RPMI8226 (cell line): ENCODE data around the gene RITA1.

ENCODE experiments used
- DNase-seq: peaks from one replicate; pipeline ENCODE4 v3.0.0-alpha.2; 2015

RITA1 gene

DNA sequence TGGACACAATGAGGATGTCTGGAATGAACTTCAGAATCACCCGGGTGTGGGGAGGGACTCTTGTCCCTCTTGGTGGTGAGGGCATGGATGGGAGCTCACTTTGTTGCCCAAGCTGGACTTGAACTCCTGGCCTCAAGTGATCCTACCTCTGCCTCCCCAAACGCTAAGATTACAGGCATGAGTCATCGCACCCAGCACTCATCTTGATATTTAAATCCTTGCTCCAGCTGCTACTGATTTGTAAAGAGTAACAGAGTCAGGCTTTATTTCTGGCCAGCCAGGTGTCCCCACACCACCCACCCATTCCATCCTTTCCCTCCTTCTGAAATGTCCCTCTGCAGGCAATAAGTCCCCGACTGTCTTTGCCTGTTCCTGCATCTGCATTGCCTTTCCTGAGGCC is 5.2 kb upstream of the RITA1 start:
- DNase-seq = no peak

DNA sequence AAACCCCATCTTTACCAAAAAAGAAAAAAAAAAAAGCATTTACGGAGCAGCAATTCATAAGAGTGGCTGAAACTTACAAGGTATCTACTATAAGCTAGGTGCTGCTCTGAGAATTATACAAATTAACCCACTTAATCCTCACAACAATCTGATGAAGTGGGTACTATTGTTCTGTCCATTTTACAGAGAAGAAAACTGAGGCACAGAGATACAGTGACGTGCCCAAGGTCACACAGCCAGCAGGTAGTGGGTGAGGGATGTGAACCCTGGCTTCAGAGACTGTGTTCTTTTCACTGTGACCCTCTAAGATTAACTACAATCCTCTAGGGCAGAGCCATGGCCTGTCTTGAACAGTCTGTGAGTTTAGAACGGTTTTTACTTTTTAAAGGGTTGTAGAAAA is 3.5 kb upstream of the RITA1 start:
- DNase-seq = no peak

DNA sequence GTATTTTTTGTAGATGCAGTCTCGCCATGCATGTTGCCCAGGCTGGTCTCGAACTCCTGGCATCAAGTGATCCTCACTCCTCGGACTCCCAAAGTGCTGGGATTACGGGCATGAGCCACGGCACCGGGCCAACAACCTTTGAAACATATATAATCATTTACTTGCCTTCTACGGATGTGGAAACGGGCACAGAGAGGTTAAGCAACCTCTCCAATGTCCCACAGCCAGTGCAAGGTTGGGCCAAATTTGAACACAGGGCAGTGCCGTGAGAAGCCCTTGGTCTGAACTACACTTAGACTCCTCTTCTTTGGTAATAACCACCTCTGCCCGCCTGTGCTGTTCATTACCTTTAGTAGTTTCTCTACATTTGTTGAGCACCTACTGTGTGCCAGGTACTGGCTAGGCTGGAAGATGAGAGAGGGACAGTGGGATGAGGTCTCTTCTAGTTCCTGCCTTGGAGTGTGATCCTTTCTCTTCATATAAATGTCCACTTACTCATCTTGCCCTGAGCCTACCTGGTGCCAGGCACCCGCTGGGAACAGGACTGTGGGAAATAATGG is 2.4 kb upstream of the RITA1 start:
- no peak for DNase-seq

- no peak for DNase-seq
Observed at GRCh38 chr12:113184098-113184899, 1.2 kb upstream of the RITA1 start.

GRCh38 chr12:113184900-113185179 is 681 bp upstream of the RITA1 start:
- peak; percentile 93 for DNase-seq

- peak; percentile 43 for DNase-seq
Observed at GRCh38 chr12:113186033-113186365, 478 bp downstream of the RITA1 start.

DNA sequence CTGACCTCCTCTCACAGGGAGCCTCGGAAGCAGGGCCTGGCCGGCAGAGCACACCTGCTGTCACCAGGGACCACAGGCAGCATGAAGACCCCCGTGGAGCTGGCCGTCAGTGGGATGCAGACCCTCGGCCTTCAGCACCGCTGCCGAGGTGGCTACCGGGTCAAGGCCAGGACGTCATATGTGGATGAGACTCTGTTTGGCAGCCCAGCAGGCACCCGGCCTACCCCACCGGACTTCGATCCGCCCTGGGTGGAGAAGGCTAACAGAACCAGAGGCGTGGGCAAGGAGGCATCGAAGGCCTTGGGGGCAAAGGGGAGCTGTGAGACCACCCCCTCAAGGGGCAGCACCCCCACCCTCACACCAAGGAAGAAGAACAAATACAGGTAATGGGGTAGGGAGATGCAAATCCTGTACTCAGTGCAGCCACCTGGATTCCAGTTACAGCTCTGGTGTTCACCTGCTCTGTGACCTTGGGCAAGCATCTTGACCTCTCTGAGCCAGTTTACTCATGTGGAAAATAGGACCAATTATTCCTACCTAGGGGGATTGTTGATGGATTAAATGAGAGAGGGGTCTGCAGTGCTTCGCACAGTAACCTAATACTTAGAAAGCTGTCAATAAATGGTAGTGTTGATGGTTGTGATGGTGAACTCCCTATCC is 1.3 kb downstream of the RITA1 start:
- DNase-seq = no peak

GRCh38 chr12:113189361-113189760 is 3.8 kb downstream of the RITA1 start:
- DNase-seq = no peak

DNA sequence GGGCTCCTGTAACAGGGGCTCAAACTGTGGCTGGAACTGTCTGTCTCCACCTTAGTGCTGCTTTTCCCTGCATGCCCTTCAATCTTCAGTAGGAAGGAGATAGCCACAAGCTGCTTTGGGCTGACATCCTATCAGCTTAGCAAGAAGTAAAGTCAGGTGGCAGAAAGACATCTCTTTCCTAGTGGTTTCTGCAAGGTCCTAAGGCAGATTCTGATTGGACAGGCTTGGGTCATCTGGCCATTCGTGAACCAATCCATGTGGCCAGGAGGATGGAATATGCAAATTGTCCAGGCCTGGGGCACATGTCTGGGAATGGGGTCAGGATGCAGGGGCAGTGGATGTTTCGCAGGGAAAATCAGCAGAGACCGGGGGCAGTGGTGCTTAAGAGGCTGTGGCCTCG is 5.2 kb downstream of the RITA1 start:
- DNase-seq = no peak

DNA sequence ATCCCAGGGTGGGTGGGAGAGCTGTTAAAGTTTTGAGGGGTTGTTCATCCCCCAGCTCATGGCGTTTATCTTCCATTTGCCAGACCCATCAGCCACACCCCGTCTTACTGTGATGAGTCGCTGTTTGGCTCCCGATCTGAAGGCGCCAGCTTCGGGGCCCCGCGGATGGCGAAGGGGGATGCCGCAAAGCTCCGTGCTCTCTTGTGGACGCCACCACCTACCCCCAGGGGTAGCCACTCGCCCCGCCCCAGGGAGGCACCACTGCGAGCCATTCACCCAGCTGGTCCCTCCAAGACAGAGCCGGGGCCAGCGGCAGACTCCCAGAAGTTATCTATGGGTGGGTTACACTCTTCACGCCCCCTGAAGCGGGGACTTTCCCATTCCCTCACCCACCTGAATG is 5.7 kb downstream of the RITA1 start:
- no peak for DNase-seq

GRCh38 chr12:113194971-113195391 is 9.5 kb downstream of the RITA1 start:
- DNase-seq = no peak

DNA sequence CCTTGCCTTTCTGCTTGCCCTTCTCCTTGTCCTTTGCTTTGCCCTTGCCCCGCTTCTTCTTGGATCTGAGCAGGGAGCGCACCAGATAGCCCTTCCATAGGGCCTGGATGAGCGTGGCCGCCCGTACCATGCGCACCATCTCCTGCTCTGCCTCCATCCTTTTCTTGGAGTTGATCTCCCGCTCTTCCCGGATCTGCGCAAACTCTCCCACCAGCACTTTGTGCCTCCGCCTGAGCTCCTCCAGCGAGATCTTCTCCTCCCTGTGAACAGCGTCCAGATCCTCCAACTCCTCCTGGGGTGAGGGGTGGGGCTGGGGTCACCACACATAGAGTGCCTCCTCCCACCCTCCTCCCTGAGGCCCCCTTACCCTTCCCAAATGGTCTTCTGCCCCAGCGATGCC is 10.1 kb downstream of the RITA1 start:
- no peak for DNase-seq

- no peak for DNase-seq
Observed at GRCh38 chr12:113196582-113196981, 11.1 kb downstream of the RITA1 start.

- peak; percentile 83 for DNase-seq
Observed at GRCh38 chr12:113196990-113197389, 11.5 kb downstream of the RITA1 start.

DNA sequence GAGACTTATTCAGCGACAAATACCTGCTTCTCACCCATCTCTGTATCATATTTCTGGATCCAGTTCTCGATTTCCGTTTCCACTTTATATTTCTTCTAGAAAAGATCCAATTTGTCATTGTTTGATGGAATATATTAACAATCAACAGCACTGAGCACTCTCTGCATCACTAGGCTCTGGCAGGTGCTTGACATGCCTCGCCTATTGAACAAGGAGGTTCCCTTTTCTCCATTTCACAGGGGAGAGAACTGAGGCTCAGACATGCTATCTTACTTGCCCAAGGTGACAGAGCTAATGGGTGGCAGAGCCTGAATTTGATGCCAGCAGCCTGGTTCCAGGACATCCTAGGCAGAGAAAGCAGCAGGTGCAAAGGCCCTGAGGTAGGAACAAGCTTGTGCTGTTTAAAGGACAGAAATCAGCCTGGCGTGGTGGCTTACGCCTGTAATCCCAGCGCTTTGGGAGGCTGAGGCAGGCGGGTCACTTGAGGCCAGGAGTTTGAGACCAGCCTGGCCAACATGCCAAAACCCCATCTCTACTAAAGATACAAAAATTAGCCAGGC is 12.1 kb downstream of the RITA1 start:
- DNase-seq = no peak

DNA sequence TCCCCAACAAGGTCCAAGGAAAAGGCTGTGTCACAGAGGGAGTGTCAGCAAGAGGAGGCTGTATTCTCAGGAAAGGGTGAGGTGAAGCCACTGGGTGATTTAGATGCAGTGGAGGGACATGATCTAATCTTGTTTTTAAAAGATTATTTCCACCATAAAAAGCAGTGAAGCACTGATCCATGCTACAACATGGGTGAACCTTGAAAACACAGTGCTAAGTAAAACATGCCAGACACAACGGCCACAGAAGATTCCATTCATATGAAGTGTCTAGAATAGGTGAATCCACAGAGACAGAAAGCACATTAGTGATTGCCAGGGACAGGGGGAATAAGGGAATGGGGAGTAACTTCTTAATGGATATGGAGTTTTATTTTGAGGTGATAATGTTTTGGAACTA is 12.8 kb downstream of the RITA1 start:
- DNase-seq = no peak

- DNase-seq = no peak
Observed at GRCh38 chr12:113200021-113200797, 14.7 kb downstream of the RITA1 start.

GRCh38 chr12:113201187-113202177 is 16.0 kb downstream of the RITA1 start:
- DNase-seq = peak; percentile 27

DNA sequence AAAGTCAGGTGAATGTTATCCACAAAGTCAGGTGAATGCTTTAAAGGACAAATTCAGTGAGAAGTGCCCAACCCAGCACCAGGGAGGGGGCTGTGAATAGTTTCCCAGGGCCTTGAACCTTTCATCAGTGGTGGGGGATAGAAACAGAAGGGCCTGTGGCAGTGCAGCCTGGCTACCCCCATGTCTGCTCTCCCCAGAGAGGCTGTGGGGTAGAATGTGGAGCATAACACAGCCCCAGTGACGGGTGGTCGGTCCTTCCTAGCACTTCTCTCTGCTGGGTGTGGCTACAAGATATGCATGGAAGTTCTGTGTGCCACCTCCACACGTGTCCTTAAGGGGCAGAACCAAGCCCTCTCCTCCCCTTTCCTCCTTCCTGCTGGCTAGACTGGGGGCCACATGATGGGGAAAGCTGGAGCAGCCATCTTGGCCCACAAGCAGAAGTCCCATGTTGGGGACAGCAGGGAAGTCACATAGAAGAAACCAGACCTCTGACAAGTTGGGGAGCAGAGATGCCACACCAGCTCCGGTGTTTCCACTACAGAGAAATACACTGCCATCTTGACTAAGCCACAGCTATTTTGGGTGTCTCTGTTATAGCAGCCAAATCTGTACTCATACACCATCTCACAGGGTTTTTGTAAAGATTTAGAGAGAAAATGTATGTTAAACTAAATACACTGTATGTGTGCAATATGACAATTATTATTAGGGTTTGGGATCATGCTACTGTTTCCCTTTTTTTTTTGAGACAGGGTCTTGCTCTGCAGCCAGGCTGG is 17.0 kb downstream of the RITA1 start:
- no peak for DNase-seq

DNA sequence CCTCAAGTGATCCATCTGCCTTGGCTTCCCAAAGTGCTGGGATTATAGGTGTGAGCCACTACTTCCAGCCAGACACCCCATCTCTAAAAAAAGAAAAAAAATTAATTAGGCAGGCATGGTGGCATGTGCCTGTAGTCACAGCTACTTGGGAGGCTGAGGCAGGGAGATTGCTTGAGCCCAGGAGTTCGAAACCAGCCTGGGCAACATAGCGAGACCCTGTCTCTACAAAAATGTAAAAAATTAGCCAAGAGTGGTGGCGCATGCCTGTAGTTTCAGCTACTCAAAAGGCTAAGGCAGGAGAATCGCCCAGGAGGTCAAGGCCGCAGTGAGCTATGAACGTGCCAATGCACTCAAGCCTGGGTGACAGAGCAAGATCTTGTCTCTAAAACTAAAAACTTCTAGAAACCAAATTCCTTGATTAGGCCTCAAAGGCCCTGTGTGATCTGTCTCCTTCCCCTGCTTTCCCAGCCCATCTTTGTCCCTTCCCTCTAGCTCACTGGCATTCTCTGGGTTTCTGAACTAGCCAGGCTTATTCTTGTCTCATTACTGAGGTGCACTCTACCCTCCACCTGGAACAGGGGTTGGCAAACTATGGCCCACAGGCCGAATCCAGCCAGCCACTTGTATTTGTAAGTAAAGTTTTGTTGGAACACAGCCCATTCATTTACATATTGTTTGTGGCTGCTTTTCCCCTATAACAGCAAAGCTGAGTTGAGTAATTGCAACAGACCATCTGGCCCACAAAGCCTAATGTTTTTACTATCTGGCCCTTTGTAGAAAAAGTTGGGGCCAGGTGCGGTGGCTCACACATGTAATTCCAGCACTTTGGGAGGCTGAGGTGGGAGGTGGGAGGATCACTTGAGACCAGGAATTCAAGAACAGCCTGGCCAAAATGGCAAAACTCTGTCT is 18.6 kb downstream of the RITA1 start:
- DNase-seq = peak; percentile 79
